Gastroesophageal sphincter (tissue), 3 donors: Measurements from ENCODE around the gene ULK1.

Source experiments
- POLR2A ChIP-seq, 2 donors: fragments of 450-650 bp; IDR thresholded peaks; one replicate each; pipeline ENCODE4 v1.6.1; 2017; ENCODE audit warnings: antibody characterized with exemption in 2 of 2, mild to moderate bottlenecking in 2 of 2, moderate library complexity in 1 of 2
- POLR2AphosphoS5 ChIP-seq: sonication (generic); formaldehyde crosslinking; IDR thresholded peaks from one replicate; pipeline ENCODE4 v1.6.1; 2017; ENCODE audit warnings: antibody characterized with exemption
- TF ChIP-seq, protein P1 (sequence below), 4 experiments: fragments of 200-600 bp in 2 of 4; fragments of 450-650 bp in 2 of 4; sonication (generic) in 1 of 4; IDR thresholded peaks; one replicate each; pipeline ENCODE4 v1.5.1; 2017 to 2019; ENCODE audit warnings: antibody characterized with exemption in 4 of 4, mild to moderate bottlenecking in 2 of 4, moderate library complexity in 2 of 4

DNA sequence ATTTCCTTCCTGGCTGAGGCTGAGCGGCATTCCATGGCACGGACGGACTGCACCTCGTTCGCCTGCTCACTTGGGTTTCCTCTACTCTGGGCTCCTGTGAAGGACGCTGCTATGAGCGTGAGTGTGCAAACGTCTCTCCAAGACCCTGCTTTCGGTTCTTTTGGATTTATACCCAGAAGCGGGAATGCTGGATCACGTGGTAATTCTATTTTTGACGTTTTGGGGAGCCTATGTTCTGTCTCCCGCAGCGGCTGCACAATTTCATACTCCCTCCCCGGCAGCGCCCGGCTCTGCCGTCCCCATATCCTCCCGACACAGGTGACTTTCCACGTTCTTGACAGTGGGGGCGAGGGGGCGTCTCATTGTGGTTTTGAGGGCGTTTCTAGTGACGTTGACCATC lies 45.7 kb upstream of the ULK1 start:
- TF ChIP-seq POLR2AphosphoS5 (no peak), POLR2A (IDR thresholded peaks at IDR 0.05) (no peak)
- TF ChIP-seq, protein P1, sequence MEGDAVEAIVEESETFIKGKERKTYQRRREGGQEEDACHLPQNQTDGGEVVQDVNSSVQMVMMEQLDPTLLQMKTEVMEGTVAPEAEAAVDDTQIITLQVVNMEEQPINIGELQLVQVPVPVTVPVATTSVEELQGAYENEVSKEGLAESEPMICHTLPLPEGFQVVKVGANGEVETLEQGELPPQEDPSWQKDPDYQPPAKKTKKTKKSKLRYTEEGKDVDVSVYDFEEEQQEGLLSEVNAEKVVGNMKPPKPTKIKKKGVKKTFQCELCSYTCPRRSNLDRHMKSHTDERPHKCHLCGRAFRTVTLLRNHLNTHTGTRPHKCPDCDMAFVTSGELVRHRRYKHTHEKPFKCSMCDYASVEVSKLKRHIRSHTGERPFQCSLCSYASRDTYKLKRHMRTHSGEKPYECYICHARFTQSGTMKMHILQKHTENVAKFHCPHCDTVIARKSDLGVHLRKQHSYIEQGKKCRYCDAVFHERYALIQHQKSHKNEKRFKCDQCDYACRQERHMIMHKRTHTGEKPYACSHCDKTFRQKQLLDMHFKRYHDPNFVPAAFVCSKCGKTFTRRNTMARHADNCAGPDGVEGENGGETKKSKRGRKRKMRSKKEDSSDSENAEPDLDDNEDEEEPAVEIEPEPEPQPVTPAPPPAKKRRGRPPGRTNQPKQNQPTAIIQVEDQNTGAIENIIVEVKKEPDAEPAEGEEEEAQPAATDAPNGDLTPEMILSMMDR (IDR thresholded peaks at IDR 0.05), result no peak
